Measurements from ENCODE around the gene ENO2.

ENO2 gene

GRCh38 chr12:6962285-6963015, 48.1 kb downstream of the ENO2 start:
- DNase-seq: no peak

- DNase-seq: no peak
Measured at GRCh38 chr12:6963016-6963731, 48.8 kb downstream of the ENO2 start.

- no peak for DNase-seq
Measured at GRCh38 chr12:6963791-6964413, 49.5 kb downstream of the ENO2 start.

- DNase-seq: no peak
Measured at GRCh38 chr12:6964605-6965025, 50.2 kb downstream of the ENO2 start.

- DNase-seq: peak; percentile 89
Measured at GRCh38 chr12:6965026-6965661, 50.8 kb downstream of the ENO2 start.

- no peak for DNase-seq
Measured at GRCh38 chr12:6965714-6966113, 51.3 kb downstream of the ENO2 start.

GRCh38 chr12:6966351-6966750, 52.0 kb downstream of the ENO2 start:
- DNase-seq: no peak

GRCh38 chr12:6967651-6968100, 53.3 kb downstream of the ENO2 start:
- DNase-seq: no peak

- no peak for DNase-seq
Measured at GRCh38 chr12:6968426-6968825, 54.0 kb downstream of the ENO2 start.

GRCh38 chr12:6970096-6970527, 55.7 kb downstream of the ENO2 start:
- DNase-seq: no peak
